IMR-90 (cell line): ENCODE data around the gene PBLD. TPM values are rescaled to one million over a fixed set of nuclear protein-coding genes. Genes with fewer than 3 reads are reported as not detected.
A peak's percentile ranks its signal among the peaks of the same experiment; 100 is the strongest.

Experiments used
- ATAC-seq: fragments of 200-7000 bp; cut with Tn5 transposase; 2 replicates; pipeline ENCODE4 v1.9.1; 2020; ENCODE audit warnings: low read depth, mild to moderate bottlenecking, moderate library complexity
- BruUV-seq: library from RNA; stranded (reverse); fragments of 400-500 nt; replicated peaks from 2 replicates; lab custom pipeline; 2021; lab: Mats Ljungman, UMichigan
- CTCF ChIA-PET: fragments of 300-600 bp; formaldehyde crosslinking; extraction: SDS; loops from one replicate; lab custom pipeline; 2021; ENCODE audit warnings: antibody characterized with exemption; lab: Yijun Ruan, JAX
- POLR2A ChIA-PET: fragments of 300-600 bp; sonication (Branson Sonifier 250); formaldehyde crosslinking; loops from one replicate; lab custom pipeline; 2022; ENCODE audit warnings: antibody characterized with exemption; ENCODE audit not compliant: unreplicated experiment; lab: Charles Lee
- DNase-seq: peaks from one replicate; pipeline ENCODE4 v3.0.0; 2013
- H2AFZ ChIP-seq: replicated peaks from 2 replicates; pipeline ENCODE3; 2013; ENCODE audit warnings: low read length, mild to moderate bottlenecking; ENCODE audit not compliant: poor library complexity
- H2AK5ac ChIP-seq: 2 replicates; pipeline ENCODE4 v1.6.1; 2013; ENCODE audit warnings: low read depth, low read length, inconsistent platforms
- H2AK9ac ChIP-seq: replicated peaks from 2 replicates; pipeline ENCODE3; 2013; ENCODE audit warnings: mild to moderate bottlenecking, low read depth, low read length, moderate library complexity; ENCODE audit not compliant: poor library complexity
- H2BK120ac ChIP-seq: 2 replicates; pipeline ENCODE4 v1.6.1; 2013; ENCODE audit warnings: low read depth, low read length, inconsistent platforms
- H2BK15ac ChIP-seq: 3 replicates; pipeline ENCODE4 v1.6.1; 2013; ENCODE audit warnings: low read depth, low read length, inconsistent platforms
- H2BK20ac ChIP-seq: 2 replicates; pipeline ENCODE4 v1.6.1; 2013; ENCODE audit warnings: low read depth, mild to moderate bottlenecking, inconsistent platforms, low read length, moderate library complexity
- H2BK5ac ChIP-seq: 2 replicates; pipeline ENCODE4 v1.6.1; 2013; ENCODE audit warnings: mild to moderate bottlenecking, low read depth, low read length, inconsistent platforms; ENCODE audit not compliant: poor library complexity, severe bottlenecking
- H3K14ac ChIP-seq: replicated peaks from 2 replicates; pipeline ENCODE4 v1.6.1; 2013; ENCODE audit warnings: low read depth, low read length, inconsistent platforms
- H3K18ac ChIP-seq: 2 replicates; pipeline ENCODE4 v1.6.1; 2013; ENCODE audit warnings: low read depth, low read length, control low read depth
- H3K23ac ChIP-seq: 2 replicates; pipeline ENCODE4 v1.6.1; 2013; ENCODE audit warnings: low read depth, low read length, inconsistent platforms
- H3K27ac ChIP-seq: 2 replicates; pipeline ENCODE4 v1.5.1; 2013; ENCODE audit warnings: mild to moderate bottlenecking, control low read depth, low read length; ENCODE audit not compliant: insufficient read depth
- H3K27me3 ChIP-seq: 2 replicates; pipeline ENCODE4 v1.6.1; 2013; ENCODE audit warnings: low read length; ENCODE audit not compliant: control insufficient read depth, insufficient read depth
- H3K36me3 ChIP-seq: 2 replicates; pipeline ENCODE4 v1.6.1; 2013; ENCODE audit warnings: low read length, mixed read lengths; ENCODE audit not compliant: control insufficient read depth, insufficient read depth
- H3K4ac ChIP-seq: 2 replicates; pipeline ENCODE4 v1.6.1; 2013; ENCODE audit warnings: low read depth, low read length, inconsistent platforms
- H3K4me1 ChIP-seq: 2 replicates; pipeline ENCODE4 v1.6.1; 2013; ENCODE audit warnings: low read length, mixed read lengths; ENCODE audit not compliant: control insufficient read depth, insufficient read depth
- H3K4me2 ChIP-seq: 2 replicates; pipeline ENCODE4 v1.6.1; 2013; ENCODE audit warnings: low read depth, mild to moderate bottlenecking, control low read depth, low read length, moderate library complexity
- H3K4me3 ChIP-seq: 2 replicates; pipeline ENCODE4 v1.5.1; 2013; ENCODE audit warnings: low read depth, mild to moderate bottlenecking, control low read depth, low read length, moderate library complexity; ENCODE audit not compliant: insufficient read depth
- H3K56ac ChIP-seq: 2 replicates; pipeline ENCODE4 v1.6.1; 2013; ENCODE audit warnings: low read length, inconsistent platforms; ENCODE audit not compliant: insufficient read depth; ENCODE audit errors: extremely low read depth
- H3K79me1 ChIP-seq, 2 experiments: 2 replicates each; pipeline ENCODE4 v1.6.1; 2013; ENCODE audit warnings: low read length in 2 of 2, inconsistent platforms in 1 of 2, low read depth in 1 of 2
- H3K9ac ChIP-seq: 2 replicates; pipeline ENCODE4 v1.6.1; 2013; ENCODE audit warnings: low read depth, low read length, control low read depth
- H3K9me1 ChIP-seq: 2 replicates; pipeline ENCODE4 v1.6.1; 2013; ENCODE audit warnings: low read length, inconsistent platforms; ENCODE audit not compliant: insufficient read depth
- H3K9me3 ChIP-seq: 2 replicates; pipeline ENCODE4 v1.6.1; 2013; ENCODE audit warnings: low read length; ENCODE audit not compliant: control insufficient read depth, insufficient read depth
- H4K20me1 ChIP-seq: 2 replicates; pipeline ENCODE4 v1.6.1; 2013; ENCODE audit warnings: low read length, inconsistent platforms; ENCODE audit not compliant: insufficient read depth
- H4K5ac ChIP-seq: 2 replicates; pipeline ENCODE4 v1.6.1; 2013; ENCODE audit warnings: mild to moderate bottlenecking, low read depth, low read length, control low read depth
- H4K8ac ChIP-seq, 2 experiments: 2 replicates each; pipeline ENCODE4 v1.6.1; 2013; ENCODE audit warnings: low read depth in 2 of 2, low read length in 2 of 2, control low read depth in 1 of 2, inconsistent platforms in 1 of 2
- H4K91ac ChIP-seq: 2 replicates; pipeline ENCODE4 v1.6.1; 2013; ENCODE audit warnings: low read depth, low read length, inconsistent platforms; ENCODE audit not compliant: insufficient read depth
- BHLHE40 ChIP-seq: fragments of 150-350 bp; IDR thresholded peaks from 2 replicates; pipeline ENCODE4 v1.6.1; 2016; ENCODE audit warnings: mild to moderate bottlenecking, low read depth, low read length
- CEBPB ChIP-seq: IDR thresholded peaks from 2 replicates; pipeline ENCODE4 v1.6.1; 2012; ENCODE audit warnings: low read depth, low read length, improper control_type of control experiment
- CHD1 ChIP-seq: IDR thresholded peaks from 2 replicates; pipeline ENCODE4 v1.6.1; 2012; ENCODE audit warnings: low read depth, low read length, improper control_type of control experiment
- CTCF ChIP-seq: conservative IDR thresholded peaks from 2 replicates; pipeline ENCODE4 v1.5.1; 2012; ENCODE audit warnings: mild to moderate bottlenecking, low read depth, low read length, improper control_type of control experiment
- ELK1 ChIP-seq: fragments of 150-350 bp; IDR thresholded peaks from 2 replicates; pipeline ENCODE4 v1.6.1; 2016; ENCODE audit warnings: low read depth, mild to moderate bottlenecking, low read length, moderate library complexity, borderline replicate concordance
- MAZ ChIP-seq: IDR thresholded peaks from 2 replicates; pipeline ENCODE4 v1.6.1; 2012; ENCODE audit warnings: low read depth, mild to moderate bottlenecking, low read length, improper control_type of control experiment, moderate library complexity, borderline replicate concordance
- MXI1 ChIP-seq: IDR thresholded peaks from 2 replicates; pipeline ENCODE4 v1.6.1; 2012; ENCODE audit warnings: low read depth, mild to moderate bottlenecking, low read length, moderate library complexity, borderline replicate concordance
- NFE2L2 ChIP-seq: fragments of 150-350 bp; IDR thresholded peaks from 2 replicates; pipeline ENCODE4 v1.6.1; 2016; ENCODE audit warnings: low read depth, mild to moderate bottlenecking, low read length
- RAD21 ChIP-seq: IDR thresholded peaks from 2 replicates; pipeline ENCODE4 v1.6.1; 2012; ENCODE audit warnings: low read length, improper control_type of control experiment
- RCOR1 ChIP-seq: IDR thresholded peaks from 2 replicates; pipeline ENCODE4 v1.6.1; 2012; ENCODE audit warnings: mild to moderate bottlenecking, low read length, improper control_type of control experiment; ENCODE audit not compliant: insufficient replicate concordance
- SMC3 ChIP-seq: fragments of 150-350 bp; IDR thresholded peaks from 2 replicates; pipeline ENCODE4 v1.6.1; 2016; ENCODE audit warnings: low read depth, mild to moderate bottlenecking, antibody characterized with exemption, low read length, moderate library complexity
- USF2 ChIP-seq: fragments of 150-350 bp; IDR thresholded peaks from 2 replicates; pipeline ENCODE4 v1.6.1; 2017; ENCODE audit warnings: mild to moderate bottlenecking, antibody characterized with exemption, low read length, low read depth
- WGBS, 2 experiments: methylation state at CpG; one replicate each; pipeline versions ENCODE4 v1.1.5 to v1.1.7; 2013; ENCODE audit warnings: missing lambda C conversion rate in 2 of 2; ENCODE audit not compliant: insufficient read length in 1 of 2; ENCODE audit errors: extremely low coverage in 2 of 2; 5-methylcytosine and 5-hydroxymethylcytosine counted together
- dilution Hi-C: fragments of 300-500 bp; cut with HindIII; formaldehyde crosslinking; loops from one replicate; pipeline ENCODE4 v1.14.3; 2018; ENCODE audit warnings: low sequenced_read_pairs; ENCODE audit not compliant: unreplicated experiment
- in situ Hi-C: fragments of 300-500 bp; cut with MboI; formaldehyde crosslinking; loops from 3 replicates; pipeline ENCODE4 v1.14.3; 2019; ENCODE audit warnings: low sequenced_read_pairs, inconsistent platforms, mixed read lengths
- intact Hi-C: fragments of 100-400 bp; cut with micrococcal nuclease; formaldehyde crosslinking; loops from 2 replicates; pipeline ENCODE4 v1.10.0; 2022
- polyA plus RNA-seq, 3 experiments: library from polyadenylated mRNA; depleted of rRNA; stranded (reverse); fragments of >200 nt; gene quantifications; 2 replicates each; pipeline ENCODE4 v1.2.3, GENCODE V29; 2012; ENCODE audit warnings: low replicate concordance in 1 of 3
- total RNA-seq: library from RNA; depleted of rRNA; stranded (reverse); fragments of >200 nt; gene quantifications from 2 replicates; pipeline ENCODE4 v1.2.3, GENCODE V29; 2012

PBLD gene
- total and polyA plus RNA-seq, 2 of the 4 experiments (the other 2 are of a cell fraction), result 3.3 to 5.7 TPM

GRCh38 chr10:68332259-68333057, at the start of gene PBLD (continued):
- no peak for TF ChIP-seq CEBPB
- TF ChIP-seq CHD1, result peak; percentile 44
- TF ChIP-seq USF2, result no peak
- TF ChIP-seq NFE2L2, result no peak

GRCh38 chr10:68371604-68372003, 38.9 kb upstream of the PBLD start:
- H3K4ac ChIP-seq, result no peak overlapping the region
- H3K4me2 ChIP-seq, result no peak overlapping the region
- no peak overlapping the region for H4K8ac ChIP-seq
- H3K4me1 ChIP-seq, result no peaks in the 10 kb centered on the region
- H2AFZ ChIP-seq, result no peak overlapping the region
- intact Hi-C loops, result no loop called here
- H3K27me3 ChIP-seq, result no peaks in the 10 kb centered on the region
- H3K4me3 ChIP-seq, result no peak overlapping the region
- no peak overlapping the region for H2BK5ac ChIP-seq
- H3K27ac ChIP-seq, result no peak overlapping the region
- H2BK120ac ChIP-seq, result no peak overlapping the region
- POLR2A ChIA-PET, result no interaction called here
- no peak overlapping the region for H4K5ac ChIP-seq
- H3K9ac ChIP-seq, result no peak overlapping the region
- H2AK5ac ChIP-seq, result no peak overlapping the region
- no peaks in the 10 kb centered on the region for H4K20me1 ChIP-seq
- no peak overlapping the region for H3K14ac ChIP-seq
- no peak for DNase-seq
- no peak overlapping the region for H4K91ac ChIP-seq
- H2AK9ac ChIP-seq, result no peak overlapping the region
- no peaks in the 10 kb centered on the region for H3K9me1 ChIP-seq
- no peaks in the 10 kb centered on the region; a peak in 1 of 4 replicates for H3K79me1 ChIP-seq
- H3K18ac ChIP-seq, result no peak overlapping the region
- BruUV-seq, result no TSS peak
- no peak overlapping the region for H2BK15ac ChIP-seq
- no CpG with 5 or more reads among the region's 1 CpG for WGBS, 2 experiments
- no peak overlapping the region for H3K56ac ChIP-seq
- peaks cover 45% of the 10 kb centered on the region for H3K36me3 ChIP-seq
- in situ Hi-C loops, result no loop called here
- no peak overlapping the region for H2BK20ac ChIP-seq
- peaks cover 14% of the 10 kb centered on the region for H3K9me3 ChIP-seq
- ATAC-seq, result no peak
- CTCF ChIA-PET, result interaction anchor here (0.7 kb wide), 1 partner anchor 13 kb away, joined by 3 read pairs; no protein-coding TSS in a partner anchor
- dilution Hi-C loops, result no loop called here
- no peak overlapping the region for H3K23ac ChIP-seq
- TF ChIP-seq MAZ (no peak), BHLHE40 (no peak), MXI1 (no peak), CTCF (no peak), SMC3 (no peak), CEBPB (no peak), ELK1 (no peak), NFE2L2 (no peak), RCOR1 (no peak), RAD21 (no peak)
